Stimulated activated CD8-positive, alpha-beta memory T cell treated with anti-CD3 and anti-CD28 coated beads, Interleukin-2, amount 100 ng/mL, for 1 hour (primary cell): Measurements from ENCODE around the gene LRRC8E.
A peak's percentile ranks its signal among the peaks of the same experiment; 100 is the strongest.

Experiments
- DNase-seq, 2 donors: peaks; one replicate each; pipeline ENCODE4 v3.0.0-alpha.2; 2020; ENCODE audit warnings: low read depth in 2 of 2

Gene LRRC8E

DNA sequence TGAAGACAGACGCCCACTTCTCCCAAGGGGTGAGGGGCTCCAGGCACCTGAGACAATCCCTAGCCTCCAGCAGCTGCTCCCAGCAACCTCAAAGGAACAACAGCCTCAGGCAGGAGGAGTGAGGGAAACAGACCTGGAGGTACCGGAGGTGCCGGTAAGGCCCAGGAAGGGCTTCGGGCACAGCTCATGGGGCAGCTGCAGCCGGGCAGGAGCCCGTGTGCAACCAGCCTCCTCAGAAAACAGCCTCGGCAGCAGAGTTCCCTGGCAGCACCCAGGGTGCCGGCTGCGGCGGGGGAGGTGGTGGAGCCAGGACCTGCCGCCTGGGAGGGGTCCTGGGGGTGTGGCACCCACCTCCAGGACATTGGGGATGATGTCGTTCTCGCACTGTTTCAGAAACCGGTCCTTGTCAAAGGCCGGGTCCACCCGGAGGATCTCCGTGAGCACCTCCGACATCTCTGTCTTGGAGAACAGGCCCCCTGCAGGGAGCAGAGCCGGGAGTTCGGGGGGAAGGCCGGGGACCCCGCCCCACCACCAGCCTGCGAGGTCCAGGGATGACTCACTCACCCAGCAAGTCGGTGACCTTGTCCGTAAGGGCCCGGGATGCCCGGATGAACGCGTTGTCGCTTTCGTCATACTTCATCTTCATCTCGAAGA lies 44.1 kb downstream of the LRRC8E start:
- DNase-seq: no peak

- DNase-seq: no peak
Observed at GRCh38 chr19:7932930-7933300, 44.6 kb downstream of the LRRC8E start.

DNA sequence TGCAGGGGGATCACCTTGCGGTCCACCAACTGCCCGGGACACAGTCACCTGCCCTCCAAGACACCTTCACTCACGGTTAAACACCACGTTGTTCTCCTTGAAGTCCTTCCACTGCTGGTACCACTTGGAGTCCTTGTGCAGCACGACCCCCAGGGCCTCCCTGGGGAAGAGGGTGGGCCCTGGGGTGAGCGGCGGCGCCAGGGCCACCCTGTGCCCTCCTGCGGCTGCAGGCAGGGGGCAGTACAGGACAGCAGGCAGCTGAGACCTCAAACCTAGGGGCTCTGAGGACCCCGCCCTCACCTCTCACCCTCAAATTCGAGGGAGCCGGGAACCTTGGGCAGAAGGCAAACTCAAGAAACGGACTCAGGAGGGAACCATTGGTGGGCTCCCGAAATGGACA lies 45.1 kb downstream of the LRRC8E start:
- no peak for DNase-seq

GRCh38 chr19:7933828-7934725 lies 45.8 kb downstream of the LRRC8E start:
- DNase-seq: no peak

DNA sequence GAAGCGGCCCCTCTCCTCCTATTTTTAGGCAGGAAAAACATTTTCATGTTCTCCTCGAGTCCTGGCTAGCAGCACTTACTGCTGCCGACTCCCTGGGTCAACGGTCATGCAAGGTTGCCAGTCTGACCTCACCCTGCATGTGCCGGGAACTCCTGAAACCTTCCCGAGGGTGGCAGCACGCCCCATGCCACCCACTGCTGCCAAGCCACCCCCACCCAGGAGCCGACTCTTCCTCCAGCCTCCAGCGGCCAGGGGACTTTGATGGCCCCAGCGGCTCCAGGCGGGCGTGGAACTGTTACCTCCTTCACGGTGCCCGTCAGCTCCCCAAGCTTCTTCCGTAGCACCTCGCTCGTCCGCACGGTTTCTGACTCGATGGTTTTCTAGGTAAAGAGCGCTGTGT lies 46.5 kb downstream of the LRRC8E start:
- DNase-seq: no peak

DNA sequence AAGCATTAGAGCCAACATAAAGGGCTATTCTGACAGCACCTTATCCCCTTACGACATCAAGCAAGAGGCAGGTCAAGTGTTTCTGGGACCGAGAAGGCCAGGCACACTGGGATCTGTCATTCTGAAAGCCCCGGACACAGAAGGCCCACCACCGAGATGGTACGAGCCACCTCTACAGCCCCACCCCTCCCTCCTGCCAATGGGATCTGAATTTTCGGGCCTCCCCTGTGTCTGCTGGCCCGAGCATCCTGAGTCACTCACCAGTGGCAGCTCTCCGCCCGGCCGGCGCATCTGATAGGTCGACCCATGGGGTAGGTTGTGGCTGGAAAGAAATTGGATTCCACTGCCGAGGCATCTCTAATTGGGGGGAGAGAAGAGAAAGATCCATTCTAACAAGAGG lies 52.5 kb downstream of the LRRC8E start:
- DNase-seq: no peak

DNA sequence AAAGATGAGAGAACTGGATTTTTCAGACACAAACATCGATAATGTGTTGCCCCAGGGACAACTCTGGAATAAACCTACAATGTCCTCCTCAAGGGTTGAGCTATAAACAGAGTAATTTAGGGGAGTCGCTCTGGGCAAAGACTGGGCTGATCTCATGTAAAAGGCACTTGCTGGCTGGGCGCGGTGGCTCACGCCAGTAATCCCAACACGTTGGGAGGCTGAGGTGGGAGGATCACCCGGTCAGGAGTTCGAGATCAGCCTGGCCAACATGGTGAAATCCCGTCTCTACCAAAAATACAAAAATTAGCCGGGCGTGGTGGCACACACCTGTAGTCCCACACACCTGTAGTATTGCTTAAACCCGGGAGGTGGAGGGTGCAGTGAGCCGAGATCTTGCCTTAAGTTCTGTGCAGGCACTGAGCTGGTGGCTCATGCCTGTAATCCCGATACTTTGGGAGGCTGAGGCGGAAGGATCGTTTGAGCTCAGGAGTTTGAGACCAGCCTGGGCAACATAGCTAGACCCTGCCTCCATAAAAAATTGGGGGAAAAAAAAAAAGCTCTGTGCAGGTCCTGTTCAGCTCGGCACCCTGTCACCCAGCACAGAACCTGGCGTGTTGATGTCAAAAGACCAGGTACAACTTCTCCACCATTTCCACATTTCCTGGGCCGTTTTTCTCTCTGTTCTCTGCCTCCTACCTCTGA lies 53.7 kb downstream of the LRRC8E start:
- DNase-seq: no peak

- DNase-seq: no peak
Observed at GRCh38 chr19:7942981-7943443, 54.7 kb downstream of the LRRC8E start.

GRCh38 chr19:7943444-7944176 lies 55.3 kb downstream of the LRRC8E start, which contains the start of gene TIMM44:
Gene TIMM44 (minus strand): TSS chr19:7943666. CDS start chr19:7943651, 15 bp downstream.
- peak; percentile 92 to 98 for DNase-seq

DNA sequence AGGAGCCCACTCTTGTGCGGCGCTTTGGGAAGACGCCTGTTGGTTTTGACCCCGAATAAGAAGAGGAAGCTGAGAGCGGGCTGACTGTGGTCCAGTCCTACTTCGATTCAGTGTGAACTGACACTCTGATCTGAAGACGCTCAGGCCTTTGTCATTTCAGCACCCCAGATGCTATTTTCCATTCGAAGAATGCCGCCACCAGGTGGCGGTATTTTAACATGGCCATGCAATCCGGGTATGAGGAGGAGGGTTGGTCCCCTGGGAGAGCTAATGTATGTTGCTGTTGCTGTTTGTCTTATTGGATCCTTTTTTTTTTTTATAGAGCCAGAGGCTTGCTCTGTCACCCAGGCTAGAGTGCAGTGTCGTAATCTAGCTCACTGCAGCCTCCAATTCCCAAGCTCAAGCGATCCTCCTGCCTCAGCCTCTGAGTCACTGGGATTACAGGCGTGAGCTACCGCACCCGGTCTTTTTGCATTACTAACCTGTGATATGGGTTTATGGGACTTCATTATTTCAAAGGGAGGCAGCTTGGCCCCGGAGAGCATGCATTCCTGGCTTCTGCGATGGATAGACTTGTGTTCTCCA lies 56.0 kb downstream of the LRRC8E start:
- peak; percentile 67 to 74 for DNase-seq

GRCh38 chr19:7947939-7948338 lies 59.6 kb downstream of the LRRC8E start:
- DNase-seq: no peak
